NOMO-1 treated with dmso at 0.1 percent for 144 hours (cell line): Measurements from ENCODE around the gene CHTF8.

ENCODE experiments used
- DNase-seq: peaks from one replicate; lab custom pipeline; 2025; ENCODE audit not compliant: unreplicated experiment; lab: John Stamatoyannopoulos, UW

Gene CHTF8

GRCh38 chr16:69114346-69114975 lies 17.9 kb downstream of the CHTF8 start:
- no peak for DNase-seq

- no peak for DNase-seq
Measured at GRCh38 chr16:69113216-69113615, 19.2 kb downstream of the CHTF8 start.

DNA sequence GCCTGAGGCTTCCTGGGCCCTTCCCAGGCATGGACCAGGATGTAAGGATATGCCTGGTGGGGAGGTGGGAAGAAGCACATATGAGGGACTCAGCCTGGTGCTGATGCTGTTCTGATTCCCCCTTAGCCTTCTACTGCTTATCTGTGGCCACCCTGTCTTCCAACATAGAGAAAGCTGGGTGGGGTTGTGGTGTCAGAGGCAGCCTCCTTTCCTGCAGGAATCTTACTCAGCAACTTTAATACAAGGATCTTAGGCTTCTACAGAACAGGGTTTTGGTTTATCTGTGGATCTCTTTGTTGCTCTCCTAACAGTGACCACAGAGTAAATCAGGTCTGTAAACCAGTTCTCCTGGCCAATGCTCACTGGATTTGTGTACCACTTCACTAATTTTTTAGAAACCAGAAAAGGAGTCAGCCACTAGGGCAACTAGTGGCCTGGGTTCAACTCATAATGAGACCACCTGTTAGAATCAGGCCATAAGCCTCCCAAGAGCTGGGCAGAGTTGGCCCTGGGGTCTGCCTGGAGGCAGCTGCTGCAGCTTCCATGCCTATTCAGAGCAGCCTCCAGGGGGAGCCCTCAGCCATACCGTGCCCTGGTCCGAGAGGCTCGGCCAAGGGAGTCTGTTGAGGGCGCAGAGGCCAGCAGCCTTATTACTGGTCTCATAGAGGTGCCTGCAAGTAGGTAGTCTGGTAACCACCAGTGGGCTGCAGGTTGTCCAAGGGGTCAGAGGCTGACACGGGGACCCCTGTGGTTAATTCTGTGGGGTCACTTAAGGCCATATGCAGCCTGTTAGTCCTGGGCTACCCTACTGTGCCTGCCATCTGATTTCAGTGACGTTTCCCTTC lies 19.9 kb downstream of the CHTF8 start:
- DNase-seq: peak; percentile 3

- DNase-seq: no peak
Measured at GRCh38 chr16:69111876-69112230, 20.5 kb downstream of the CHTF8 start.

DNA sequence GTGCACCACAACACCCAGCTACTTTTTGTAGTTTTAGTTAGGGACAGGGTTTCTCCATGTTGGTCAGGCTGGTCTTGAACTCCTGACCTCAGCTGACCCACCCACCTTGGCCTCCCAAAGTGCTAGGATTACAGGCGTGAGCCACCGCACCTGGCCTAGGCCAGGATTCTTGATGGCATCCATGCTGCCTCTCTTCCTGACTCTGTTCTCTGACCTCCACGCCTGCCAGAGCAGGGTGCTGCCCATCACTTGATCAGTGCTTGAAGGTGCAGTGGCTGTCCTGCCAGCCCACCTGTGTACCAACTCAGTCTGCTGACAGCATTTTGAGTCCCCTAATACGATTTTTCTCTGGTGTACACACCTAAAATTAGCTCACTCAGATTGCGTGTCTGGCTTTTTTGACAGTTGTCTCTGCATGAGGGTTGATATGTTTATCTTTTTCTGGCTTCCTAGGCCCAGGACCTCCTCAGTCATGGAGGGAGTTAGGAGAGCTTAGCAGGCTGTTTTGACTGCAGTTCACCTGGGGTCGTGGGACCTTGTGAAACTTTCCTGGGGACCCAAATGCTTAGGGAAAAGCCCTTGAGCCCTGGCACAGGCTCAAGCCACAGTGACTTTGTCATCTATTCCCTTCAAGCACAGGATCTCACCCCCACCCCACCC lies 21.0 kb downstream of the CHTF8 start:
- DNase-seq: no peak

DNA sequence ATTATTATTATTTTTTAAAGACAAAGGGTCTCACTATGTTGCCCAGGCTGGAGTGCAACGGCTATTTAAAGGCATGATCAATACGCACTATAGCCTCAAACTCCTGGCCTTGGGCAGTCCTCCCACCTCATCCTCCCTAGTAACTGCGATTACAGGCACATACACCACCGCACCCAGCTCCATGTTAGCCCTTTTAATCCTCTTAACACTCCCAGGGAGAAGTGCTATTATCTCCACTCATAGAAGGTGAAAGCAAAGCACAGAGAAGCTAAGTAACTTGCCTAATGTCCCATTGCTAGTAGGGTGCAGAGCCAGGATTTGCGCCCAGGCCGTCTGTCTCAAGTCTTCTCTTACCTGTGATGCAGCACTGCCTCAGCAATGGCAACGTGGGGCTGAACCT lies 22.0 kb downstream of the CHTF8 start:
- no peak for DNase-seq

- no peak for DNase-seq
Measured at GRCh38 chr16:69109486-69110270, 22.7 kb downstream of the CHTF8 start.

DNA sequence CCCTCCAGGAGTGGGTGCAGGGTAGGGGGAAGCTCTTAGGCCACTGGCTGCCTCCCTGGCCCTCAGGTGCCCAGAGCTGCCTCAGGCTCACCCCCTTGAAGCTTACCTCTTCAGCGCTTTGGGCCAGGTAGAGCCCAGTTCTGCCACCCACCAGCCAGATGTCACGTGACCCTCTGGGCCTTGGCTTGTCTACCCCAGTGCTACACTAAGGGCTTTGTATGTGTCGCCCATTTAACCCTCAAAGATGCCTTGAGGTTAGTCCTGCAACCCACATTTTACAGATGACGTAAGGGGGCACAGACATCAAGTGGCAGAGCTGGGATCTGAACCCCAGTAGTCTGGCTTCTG lies 23.5 kb downstream of the CHTF8 start:
- DNase-seq: no peak

GRCh38 chr16:69108064-69108904 lies 24.1 kb downstream of the CHTF8 start:
- DNase-seq: no peak

GRCh38 chr16:69107316-69107962 lies 24.9 kb downstream of the CHTF8 start:
- no peak for DNase-seq

GRCh38 chr16:69106491-69107315 lies 25.7 kb downstream of the CHTF8 start:
- no peak for DNase-seq

DNA sequence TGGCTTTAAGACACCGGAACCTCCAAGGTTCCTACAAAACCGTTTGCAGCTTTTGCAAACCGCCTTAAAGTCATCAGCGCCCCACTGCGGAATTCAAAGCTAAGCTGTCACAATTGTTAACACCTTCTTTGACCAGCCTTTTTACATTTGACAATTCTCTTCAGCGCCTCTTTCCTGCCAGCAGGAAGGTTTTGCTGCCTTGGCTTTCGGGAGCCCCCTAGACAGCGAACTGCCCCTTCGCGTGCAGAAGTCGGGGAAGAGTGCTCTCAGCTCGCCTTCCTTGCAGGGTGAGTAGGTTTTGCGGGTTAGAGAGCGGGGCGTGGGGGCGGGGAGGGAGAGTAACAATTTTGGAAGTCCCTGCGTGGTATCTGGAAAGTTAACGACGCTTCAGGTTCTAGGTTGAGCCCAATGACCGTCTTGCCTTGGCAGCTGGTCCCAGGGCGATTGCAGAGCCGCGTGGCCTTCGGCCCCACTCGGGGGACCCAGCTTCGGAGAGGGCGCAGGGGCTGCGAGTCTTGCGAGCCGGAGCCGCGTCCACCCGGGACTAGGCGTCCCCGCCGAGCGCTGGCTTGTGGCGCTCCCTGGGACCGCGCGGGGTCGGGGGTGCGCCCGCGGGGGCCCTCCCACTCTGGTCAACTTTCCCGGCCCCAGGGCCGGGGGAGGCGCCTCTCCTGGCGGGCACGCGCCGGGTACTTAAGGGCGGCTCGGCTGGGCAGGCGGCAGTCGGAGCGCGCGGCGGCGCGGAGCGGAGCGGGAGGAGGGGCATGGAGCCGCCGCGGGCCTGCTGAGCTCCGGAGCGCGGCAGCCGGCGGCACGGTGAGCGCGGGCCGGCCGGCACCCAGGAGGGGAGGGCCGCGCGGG lies 26.7 kb downstream of the CHTF8 start, which contains the start of gene HAS3:
Gene HAS3, plus strand, starts transcription at position 153 of the 861 bp plus-strand sequence. CDS start 3,743 bp downstream, outside the sequence.
- DNase-seq: peak; percentile 35

DNA sequence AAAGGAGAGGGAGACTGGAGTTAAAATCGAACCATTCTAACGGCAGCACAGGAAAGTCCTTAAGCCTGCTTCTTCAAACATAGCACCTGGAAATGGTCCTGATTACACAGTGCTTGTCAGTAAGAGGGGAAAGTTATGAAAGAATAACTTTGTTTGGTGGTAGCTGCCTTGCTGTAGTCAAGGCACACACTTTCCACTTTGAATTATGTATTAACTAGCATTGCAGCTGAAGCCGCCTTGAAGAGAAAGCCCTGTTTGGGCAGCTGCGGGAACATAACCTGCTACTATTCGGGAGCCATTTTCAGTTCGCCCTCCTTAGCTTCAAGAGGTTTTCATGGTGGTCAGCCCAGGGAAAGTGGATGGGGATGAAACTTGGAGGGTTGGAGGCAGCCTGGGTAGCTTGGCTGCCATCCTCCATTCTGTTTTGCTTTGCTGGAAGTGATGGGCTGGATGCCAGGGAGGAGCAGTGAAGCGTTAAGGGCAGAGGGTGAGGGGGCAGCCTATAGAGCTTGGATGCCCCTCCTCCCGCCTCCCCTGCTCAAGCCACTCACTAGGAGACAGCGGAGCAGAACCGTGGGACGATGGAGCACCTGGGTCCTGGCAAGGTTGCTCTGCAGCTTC lies 32.2 kb downstream of the CHTF8 start:
- no peak for DNase-seq

GRCh38 chr16:69095193-69095592 lies 37.2 kb downstream of the CHTF8 start:
- no peak for DNase-seq

DNA sequence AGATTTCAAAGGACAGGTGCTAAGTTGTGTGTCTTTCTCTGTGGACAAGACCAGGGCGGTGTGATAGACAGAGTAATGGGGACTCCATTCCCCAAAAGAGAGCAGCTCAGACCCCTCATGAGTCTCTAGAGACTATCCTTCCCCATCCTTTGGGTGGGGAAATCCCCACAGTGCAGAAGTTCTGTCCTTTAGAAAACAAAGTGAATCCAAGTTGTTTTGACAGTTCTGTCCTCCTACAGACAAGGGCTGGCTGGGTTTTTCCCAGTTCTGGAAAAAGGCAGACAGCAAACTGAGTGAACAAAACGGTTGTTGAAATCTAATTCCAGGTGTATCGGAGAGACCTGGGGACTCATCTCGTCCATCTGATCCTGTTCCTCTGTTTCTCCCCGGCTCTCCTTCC lies 37.9 kb downstream of the CHTF8 start:
- no peak for DNase-seq

DNA sequence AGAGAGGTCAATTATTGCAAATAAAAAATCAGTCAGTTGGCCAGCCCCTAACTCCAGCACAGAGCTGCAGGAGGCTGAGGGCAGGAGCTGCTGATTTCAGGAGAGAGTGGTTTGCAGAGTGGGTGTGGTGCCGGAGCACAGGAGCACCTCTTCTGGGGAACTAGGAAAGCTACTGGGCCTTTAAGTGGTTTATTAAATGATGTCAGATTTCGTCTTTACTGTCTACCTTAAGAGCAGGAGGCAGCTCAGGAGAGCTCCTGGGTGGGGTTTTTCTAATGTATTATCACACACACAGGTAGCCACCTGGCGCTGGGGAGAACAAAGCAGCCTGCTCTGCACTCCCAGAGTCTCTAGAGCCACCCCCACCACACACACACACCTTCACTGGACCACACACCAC lies 38.4 kb downstream of the CHTF8 start:
- DNase-seq: no peak

GRCh38 chr16:69089091-69089910 lies 43.1 kb downstream of the CHTF8 start:
- no peak for DNase-seq
